Stimulated activated CD8-positive, alpha-beta memory T cell treated with anti-CD3 and anti-CD28 coated beads, Interleukin-15, amount 100 ng/mL, for 4 hours (primary cell): Measurements from ENCODE around the gene FIBP.

Source experiments
- DNase-seq, 2 donors: peaks; one replicate each; pipeline ENCODE4 v3.0.0-alpha.2; 2020; ENCODE audit warnings: low read depth in 2 of 2

Gene FIBP

GRCh38 chr11:65891219-65892136 is 3.2 kb upstream of the FIBP start:
- DNase-seq: no peak

- DNase-seq: peak; percentile 97 to 98
These were observed 2.3 kb upstream of the FIBP start, which contains the start of gene CCDC85B for GRCh38 chr11:65890324-65891218. Gene CCDC85B, plus strand, starts transcription at chr11:65890673. Its CDS starts 111 bp downstream, at chr11:65890784.

- DNase-seq: no peak
These were observed 528 bp downstream of the FIBP start for GRCh38 chr11:65887723-65888162.

GRCh38 chr11:65886826-65887722 is 1.2 kb downstream of the FIBP start:
- DNase-seq: no peak

GRCh38 chr11:65885808-65886536 is 2.3 kb downstream of the FIBP start:
- no peak for DNase-seq

GRCh38 chr11:65885231-65885630 is 3.0 kb downstream of the FIBP start:
- no peak for DNase-seq

- peak in 1 of 2 donors; percentile 58 for DNase-seq
These were observed 3.6 kb downstream of the FIBP start for GRCh38 chr11:65884716-65885092.

GRCh38 chr11:65883786-65884715 is 4.2 kb downstream of the FIBP start:
- DNase-seq: no peak

- DNase-seq: no peak
These were observed 5.1 kb downstream of the FIBP start for GRCh38 chr11:65883058-65883761.

GRCh38 chr11:65882120-65883057 is 5.9 kb downstream of the FIBP start:
- no peak for DNase-seq

GRCh38 chr11:65880844-65881421 is 7.3 kb downstream of the FIBP start:
- DNase-seq: no peak

- DNase-seq: no peak
These were observed 8.2 kb downstream of the FIBP start for GRCh38 chr11:65880027-65880426.

- no peak for DNase-seq
These were observed 8.7 kb downstream of the FIBP start, which contains the start of gene CTSW for GRCh38 chr11:65879617-65880016. Gene CTSW, plus strand, starts transcription at chr11:65879837. Its CDS starts 18 bp downstream, at chr11:65879855.

- DNase-seq: peak; percentile 87 to 93
These were observed 14.7 kb downstream of the FIBP start for GRCh38 chr11:65873318-65874156.

- no peak for DNase-seq
These were observed 15.5 kb downstream of the FIBP start, which contains the start of gene EFEMP2 for GRCh38 chr11:65872586-65873317. Gene EFEMP2, minus strand, starts transcription at chr11:65872800. Its CDS starts 446 bp downstream, at chr11:65872354.
